Measurements from ENCODE around the gene PDIK1L. TPM values are rescaled to one million over a fixed set of nuclear protein-coding genes. Genes with fewer than 3 reads are reported as not detected.

Gene PDIK1L
- total RNA-seq, 1 experiment from 2014 or later: 11.0 TPM

DNA sequence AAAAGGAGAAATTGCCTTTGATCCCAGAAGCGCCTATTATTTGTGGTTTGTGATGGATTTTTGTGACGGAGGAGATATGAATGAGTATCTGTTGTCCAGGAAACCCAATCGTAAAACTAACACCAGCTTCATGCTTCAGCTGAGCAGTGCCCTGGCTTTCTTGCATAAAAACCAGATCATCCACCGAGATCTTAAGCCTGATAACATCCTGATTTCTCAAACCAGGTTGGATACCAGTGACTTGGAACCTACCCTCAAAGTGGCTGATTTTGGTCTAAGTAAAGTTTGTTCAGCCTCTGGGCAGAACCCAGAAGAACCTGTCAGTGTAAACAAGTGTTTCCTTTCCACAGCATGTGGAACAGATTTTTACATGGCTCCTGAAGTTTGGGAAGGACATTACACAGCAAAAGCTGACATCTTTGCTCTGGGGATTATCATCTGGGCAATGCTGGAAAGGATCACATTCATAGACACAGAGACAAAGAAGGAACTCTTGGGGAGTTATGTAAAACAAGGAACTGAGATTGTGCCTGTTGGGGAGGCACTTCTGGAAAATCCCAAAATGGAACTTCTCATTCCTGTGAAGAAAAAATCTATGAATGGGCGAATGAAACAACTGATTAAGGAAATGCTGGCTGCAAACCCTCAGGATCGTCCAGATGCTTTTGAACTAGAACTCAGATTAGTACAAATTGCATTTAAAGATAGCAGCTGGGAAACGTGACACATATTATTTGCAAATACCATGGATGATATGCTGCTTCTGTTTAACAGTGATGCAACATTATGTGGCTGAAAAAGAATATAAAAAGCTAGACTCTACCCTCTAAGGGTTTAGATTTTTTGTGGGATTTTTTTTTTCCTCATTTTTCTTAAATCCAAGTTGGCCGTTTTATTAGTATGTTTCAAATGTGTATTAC, 10.5 kb downstream of the PDIK1L start:
- Histone ChIP-seq H4K20me1 (ENCODE audit: insufficient read depth, low read depth, low read length) (peaks cover 10% of the 10 kb centered on the region; the same call in 1 of the 2 replicates), H3K27ac (ENCODE audit: low read length) (no peak overlapping the region), H2AFZ (ENCODE audit: low read length) (no peak overlapping the region), H3K27me3 (ENCODE audit: low read length) (no peaks in the 10 kb centered on the region), H3K79me2 (ENCODE audit: low read length) (no peaks in the 10 kb centered on the region), H3K9me2 (replicated peaks; ENCODE audit: insufficient read depth, low read length) (no peaks in the 10 kb centered on the region), H3K4me3 (ENCODE audit: low read length) (no peak overlapping the region), H3K4me2 (ENCODE audit: low read depth, low read length, poor library complexity, severe bottlenecking) (no peak overlapping the region), H3K9ac (ENCODE audit: low read length) (no peak overlapping the region), H3K9me3 (ENCODE audit: low read length) (no peaks in the 10 kb centered on the region), H3K36me3 (ENCODE audit: insufficient read depth, low read length) (peaks cover 9% of the 10 kb centered on the region), H3K4me1 (ENCODE audit: low read length) (peaks cover 13% of the 10 kb centered on the region)
- DNase-seq: no peak

DNA sequence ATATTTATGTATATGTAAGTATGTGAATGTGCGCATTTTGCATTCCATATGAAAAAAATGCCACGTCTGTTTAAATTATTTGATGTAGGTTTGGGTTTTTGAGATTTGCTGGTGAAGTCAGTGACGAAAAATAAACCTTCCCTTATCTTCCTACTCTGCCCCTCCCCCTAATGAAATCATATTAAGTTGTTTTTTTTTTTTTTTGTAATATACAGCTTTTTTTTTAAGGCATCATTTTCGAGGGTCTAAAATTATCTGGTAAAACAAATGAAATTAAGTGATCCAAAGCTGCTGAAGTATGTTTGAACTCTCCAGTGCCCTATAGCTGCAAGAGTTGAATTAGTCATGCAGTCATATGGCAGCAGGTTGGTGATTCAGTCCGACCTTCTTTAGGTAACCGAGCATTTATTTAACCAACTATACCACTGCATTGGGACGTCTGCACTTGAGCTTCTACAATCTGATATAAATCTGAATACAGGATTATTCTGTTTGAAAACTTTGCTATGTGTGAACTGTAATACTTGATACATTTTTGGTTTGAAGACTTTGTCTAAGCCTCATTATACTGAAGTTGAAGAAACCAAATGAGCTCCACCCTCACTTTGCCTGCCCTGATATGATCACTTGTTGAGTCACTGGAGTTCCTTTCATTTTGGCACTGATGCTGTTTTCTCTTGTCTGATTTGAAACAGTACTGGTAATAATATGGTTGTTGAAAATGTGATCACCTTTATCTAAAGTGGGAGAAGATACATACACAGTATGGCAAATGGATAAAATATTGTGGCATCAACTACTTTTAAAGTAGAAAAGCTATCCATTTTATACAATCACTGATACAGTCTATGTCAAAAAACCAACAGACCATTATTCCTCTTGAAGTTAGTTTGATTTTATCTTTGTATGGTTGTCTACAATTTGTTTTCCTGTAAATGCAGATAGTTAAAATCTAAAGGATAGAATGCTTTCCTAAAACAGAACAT, 11.7 kb downstream of the PDIK1L start:
- no peak for DNase-seq
- H3K9ac ChIP-seq (ENCODE audit: low read length): no peak overlapping the region
- no peak overlapping the region for H3K4me2 ChIP-seq (ENCODE audit: low read depth, low read length, poor library complexity, severe bottlenecking)
- H3K27me3 ChIP-seq (ENCODE audit: low read length): no peaks in the 10 kb centered on the region
- H4K20me1 ChIP-seq (ENCODE audit: insufficient read depth, low read depth, low read length): peaks cover 10% of the 10 kb centered on the region; the same call in 1 of the 2 replicates
- no peaks in the 10 kb centered on the region for H3K9me3 ChIP-seq (ENCODE audit: low read length)
- H3K4me3 ChIP-seq (ENCODE audit: low read length): no peak overlapping the region
- no peaks in the 10 kb centered on the region for H3K79me2 ChIP-seq (ENCODE audit: low read length)
- H2AFZ ChIP-seq (ENCODE audit: low read length): no peak overlapping the region
- H3K27ac ChIP-seq (ENCODE audit: low read length): no peak overlapping the region
- peaks cover 13% of the 10 kb centered on the region for H3K4me1 ChIP-seq (ENCODE audit: low read length)
- peaks cover 9% of the 10 kb centered on the region for H3K36me3 ChIP-seq (ENCODE audit: insufficient read depth, low read length)
- H3K9me2 ChIP-seq (replicated peaks; ENCODE audit: insufficient read depth, low read length): no peaks in the 10 kb centered on the region

GRCh38 chr1:26124418-26125331, 13.1 kb downstream of the PDIK1L start:
- H3K4me3 ChIP-seq (ENCODE audit: low read length): no peak overlapping the region
- H4K20me1 ChIP-seq (ENCODE audit: insufficient read depth, low read depth, low read length): peaks cover 10% of the 10 kb centered on the region; the same call in 1 of the 2 replicates
- peaks cover 13% of the 10 kb centered on the region for H3K4me1 ChIP-seq (ENCODE audit: low read length)

DNA sequence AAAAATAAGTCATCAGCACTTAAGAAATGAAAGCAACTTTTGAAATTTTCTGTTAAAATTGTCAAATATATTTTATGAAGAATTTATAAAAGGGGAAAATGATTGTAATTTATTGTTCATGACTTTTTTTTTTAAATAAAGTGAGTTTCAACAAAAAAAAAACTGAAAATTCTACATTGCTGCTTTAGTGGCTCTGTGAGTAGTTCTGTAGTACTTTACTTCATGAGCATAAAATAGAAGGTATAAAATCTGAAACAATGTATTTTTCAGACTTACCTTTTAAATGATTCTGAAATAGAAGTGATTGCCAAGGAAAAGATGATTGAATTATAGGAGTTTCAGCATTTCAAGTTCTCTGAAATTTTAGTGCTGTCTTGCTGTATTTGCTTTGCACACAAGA, 13.8 kb downstream of the PDIK1L start:
- no peak for DNase-seq
- Histone ChIP-seq H3K27me3 (ENCODE audit: low read length) (no peaks in the 10 kb centered on the region), H2AFZ (ENCODE audit: low read length) (no peak overlapping the region), H3K9me3 (ENCODE audit: low read length) (no peaks in the 10 kb centered on the region), H3K9ac (ENCODE audit: low read length) (no peak overlapping the region), H3K36me3 (ENCODE audit: insufficient read depth, low read length) (peaks cover 9% of the 10 kb centered on the region), H3K4me1 (ENCODE audit: low read length) (peaks cover 13% of the 10 kb centered on the region), H3K4me3 (ENCODE audit: low read length) (no peak overlapping the region), H3K79me2 (ENCODE audit: low read length) (no peaks in the 10 kb centered on the region), H4K20me1 (ENCODE audit: insufficient read depth, low read depth, low read length) (peaks cover 10% of the 10 kb centered on the region; the same call in 1 of the 2 replicates), H3K27ac (ENCODE audit: low read length) (no peak overlapping the region), H3K9me2 (replicated peaks; ENCODE audit: insufficient read depth, low read length) (no peaks in the 10 kb centered on the region), H3K4me2 (ENCODE audit: low read depth, low read length, poor library complexity, severe bottlenecking) (no peak overlapping the region)

More at GRCh38 chr1:26124418-26125331, 13.1 kb downstream of the PDIK1L start:
- DNase-seq: no peak
- Histone ChIP-seq H3K9me3 (ENCODE audit: low read length) (no peaks in the 10 kb centered on the region), H3K27ac (ENCODE audit: low read length) (no peak overlapping the region), H3K9ac (ENCODE audit: low read length) (no peak overlapping the region), H3K27me3 (ENCODE audit: low read length) (no peaks in the 10 kb centered on the region), H3K9me2 (replicated peaks; ENCODE audit: insufficient read depth, low read length) (no peaks in the 10 kb centered on the region), H3K4me2 (ENCODE audit: low read depth, low read length, poor library complexity, severe bottlenecking) (no peak overlapping the region), H3K79me2 (ENCODE audit: low read length) (no peaks in the 10 kb centered on the region), H2AFZ (ENCODE audit: low read length) (no peak overlapping the region), H3K36me3 (ENCODE audit: insufficient read depth, low read length) (peaks cover 9% of the 10 kb centered on the region)

DNA sequence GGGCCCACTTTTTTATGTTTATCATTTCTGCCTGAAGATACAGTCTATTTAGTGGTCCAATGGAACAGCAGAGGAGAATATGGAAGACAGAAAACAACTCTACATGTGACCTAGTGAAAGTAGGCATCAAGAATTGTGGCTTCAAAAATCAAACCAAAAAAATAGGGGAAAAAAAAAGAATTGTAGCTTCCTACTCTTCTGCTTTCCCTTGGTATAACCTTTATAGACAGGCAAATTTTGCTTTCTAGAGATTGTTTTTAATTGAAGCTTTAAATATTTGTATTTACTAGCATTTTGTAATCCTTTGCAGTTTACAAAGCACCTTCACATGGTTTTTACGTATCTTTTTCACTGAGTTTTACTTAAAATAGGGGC, 14.3 kb downstream of the PDIK1L start:
- H3K9me3 ChIP-seq (ENCODE audit: low read length): no peaks in the 10 kb centered on the region
- H3K27me3 ChIP-seq (ENCODE audit: low read length): no peaks in the 10 kb centered on the region
- peaks cover 13% of the 10 kb centered on the region for H3K4me1 ChIP-seq (ENCODE audit: low read length)
- H3K27ac ChIP-seq (ENCODE audit: low read length): no peak overlapping the region
- H3K4me3 ChIP-seq (ENCODE audit: low read length): no peak overlapping the region
- no peak for DNase-seq
- H4K20me1 ChIP-seq (ENCODE audit: insufficient read depth, low read depth, low read length): peaks cover 10% of the 10 kb centered on the region; the same call in 1 of the 2 replicates
- no peaks in the 10 kb centered on the region for H3K79me2 ChIP-seq (ENCODE audit: low read length)
- H3K9ac ChIP-seq (ENCODE audit: low read length): no peak overlapping the region
- no peaks in the 10 kb centered on the region for H3K9me2 ChIP-seq (replicated peaks; ENCODE audit: insufficient read depth, low read length)
- no peak overlapping the region for H2AFZ ChIP-seq (ENCODE audit: low read length)
- H3K4me2 ChIP-seq (ENCODE audit: low read depth, low read length, poor library complexity, severe bottlenecking): no peak overlapping the region
- H3K36me3 ChIP-seq (ENCODE audit: insufficient read depth, low read length): peaks cover 9% of the 10 kb centered on the region

GRCh38 chr1:26126321-26127084, 14.9 kb downstream of the PDIK1L start:
- peak; percentile 61 for DNase-seq
- peaks cover 10% of the 10 kb centered on the region; the same call in 1 of the 2 replicates for H4K20me1 ChIP-seq (ENCODE audit: insufficient read depth, low read depth, low read length)
- no peaks in the 10 kb centered on the region for H3K79me2 ChIP-seq (ENCODE audit: low read length)
- H3K9me3 ChIP-seq (ENCODE audit: low read length): no peaks in the 10 kb centered on the region
- H3K4me1 ChIP-seq (ENCODE audit: low read length): peaks cover 13% of the 10 kb centered on the region
- H3K9me2 ChIP-seq (replicated peaks; ENCODE audit: insufficient read depth, low read length): no peaks in the 10 kb centered on the region
- H3K4me3 ChIP-seq (ENCODE audit: low read length): no peak overlapping the region
- H3K27ac ChIP-seq (ENCODE audit: low read length): no peak overlapping the region
- no peak overlapping the region for H2AFZ ChIP-seq (ENCODE audit: low read length)
- no peaks in the 10 kb centered on the region for H3K27me3 ChIP-seq (ENCODE audit: low read length)
- H3K9ac ChIP-seq (ENCODE audit: low read length): no peak overlapping the region
- H3K36me3 ChIP-seq (ENCODE audit: insufficient read depth, low read length): peaks cover 9% of the 10 kb centered on the region
- no peak overlapping the region for H3K4me2 ChIP-seq (ENCODE audit: low read depth, low read length, poor library complexity, severe bottlenecking)

Measured in Karpas-422 (cell line).